Trophoblast cell (in vitro differentiated cells and primary cell): ENCODE results near the gene SYNJ2.

Experiments
- DNase-seq, 2 donors: peaks; one replicate each; pipeline ENCODE4 v3.0.0-alpha.2; 2016
- H2AFZ ChIP-seq: 2 replicates; pipeline ENCODE4 v1.6.1; 2013; ENCODE audit warnings: low read length, moderate library complexity, mild to moderate bottlenecking; ENCODE audit not compliant: insufficient read depth, poor library complexity
- H2AK5ac ChIP-seq: 2 replicates; pipeline ENCODE4 v1.6.1; 2013; ENCODE audit warnings: mild to moderate bottlenecking, low read length
- H2BK120ac ChIP-seq: 2 replicates; pipeline ENCODE4 v1.6.1; 2013; ENCODE audit warnings: low read length, mild to moderate bottlenecking, moderate library complexity; ENCODE audit not compliant: insufficient read depth, poor library complexity
- H2BK12ac ChIP-seq: 2 replicates; pipeline ENCODE4 v1.6.1; 2013; ENCODE audit warnings: mild to moderate bottlenecking, low read length, moderate library complexity
- H2BK5ac ChIP-seq: 2 replicates; pipeline ENCODE4 v1.6.1; 2013; ENCODE audit warnings: low read length, low read depth, moderate library complexity, mild to moderate bottlenecking; ENCODE audit not compliant: poor library complexity
- H3K14ac ChIP-seq: 2 replicates; pipeline ENCODE4 v1.6.1; 2013; ENCODE audit warnings: mild to moderate bottlenecking, low read length
- H3K18ac ChIP-seq: 2 replicates; pipeline ENCODE4 v1.6.1; 2013; ENCODE audit warnings: mild to moderate bottlenecking, low read length
- H3K23ac ChIP-seq: 2 replicates; pipeline ENCODE4 v1.6.1; 2013; ENCODE audit warnings: low read length
- H3K27ac ChIP-seq: 2 replicates; pipeline ENCODE4 v1.5.1; 2013; ENCODE audit warnings: low read depth, mild to moderate bottlenecking, inconsistent platforms, low read length, moderate library complexity
- H3K27me3 ChIP-seq: 2 replicates; pipeline ENCODE4 v1.6.1; 2013; ENCODE audit warnings: inconsistent platforms, mild to moderate bottlenecking, low read length, moderate library complexity; ENCODE audit not compliant: insufficient read depth
- H3K36me3 ChIP-seq, 2 experiments: 1 replicate in 1 of 2; 2 replicates in 1 of 2; pipeline ENCODE4 v1.6.1; 2013; ENCODE audit warnings: low read length in 2 of 2, mild to moderate bottlenecking in 2 of 2, moderate library complexity in 1 of 2; ENCODE audit not compliant: insufficient read depth in 2 of 2, control insufficient read depth in 1 of 2
- H3K4ac ChIP-seq: 2 replicates; pipeline ENCODE4 v1.6.1; 2013; ENCODE audit warnings: low read depth, mild to moderate bottlenecking, low read length, moderate library complexity
- H3K4me1 ChIP-seq, 2 experiments: 1 replicate in 1 of 2; 2 replicates in 1 of 2; pipeline ENCODE4 v1.6.1; 2013; ENCODE audit warnings: low read length in 2 of 2, mild to moderate bottlenecking in 2 of 2, moderate library complexity in 1 of 2; ENCODE audit not compliant: insufficient read depth in 2 of 2, control insufficient read depth in 1 of 2
- H3K4me2 ChIP-seq: 2 replicates; pipeline ENCODE4 v1.6.1; 2013; ENCODE audit warnings: inconsistent platforms, mild to moderate bottlenecking, low read length, moderate library complexity
- H3K4me3 ChIP-seq: 2 replicates; pipeline ENCODE4 v1.5.1; 2013; ENCODE audit warnings: mild to moderate bottlenecking, low read depth, low read length, inconsistent platforms
- H3K79me1 ChIP-seq: one replicate; pipeline ENCODE4 v1.6.1; 2013; ENCODE audit warnings: low read length
- H3K79me2 ChIP-seq: 2 replicates; pipeline ENCODE4 v1.6.1; 2013; ENCODE audit warnings: low read length, mild to moderate bottlenecking; ENCODE audit not compliant: control insufficient read depth, insufficient read depth, poor library complexity
- H3K9ac ChIP-seq: 2 replicates; pipeline ENCODE4 v1.6.1; 2013; ENCODE audit warnings: mild to moderate bottlenecking, low read length
- H3K9me3 ChIP-seq: 2 replicates; pipeline ENCODE4 v1.6.1; 2013; ENCODE audit warnings: low read depth, mild to moderate bottlenecking, control low read depth, inconsistent platforms, low read length; ENCODE audit not compliant: insufficient read depth
- H4K12ac ChIP-seq: 2 replicates; pipeline ENCODE4 v1.6.1; 2013; ENCODE audit warnings: low read depth, mild to moderate bottlenecking, low read length, moderate library complexity
- H4K8ac ChIP-seq: 2 replicates; pipeline ENCODE4 v1.6.1; 2013; ENCODE audit warnings: low read depth, mild to moderate bottlenecking, low read length, moderate library complexity
- H4K91ac ChIP-seq: one replicate; pipeline ENCODE4 v1.6.1; 2013; ENCODE audit warnings: low read depth, mild to moderate bottlenecking, low read length, moderate library complexity
- WGBS: extraction: QIAGEN DNeasy Blood & Tissue Kit; methylation state at CpG from one replicate; pipeline ENCODE4 v1.1.7; 2013; ENCODE audit warnings: missing lambda C conversion rate; ENCODE audit not compliant: insufficient read length, insufficient coverage; ENCODE audit errors: extremely low coverage; 5-methylcytosine and 5-hydroxymethylcytosine counted together

The SYNJ2 gene

DNA sequence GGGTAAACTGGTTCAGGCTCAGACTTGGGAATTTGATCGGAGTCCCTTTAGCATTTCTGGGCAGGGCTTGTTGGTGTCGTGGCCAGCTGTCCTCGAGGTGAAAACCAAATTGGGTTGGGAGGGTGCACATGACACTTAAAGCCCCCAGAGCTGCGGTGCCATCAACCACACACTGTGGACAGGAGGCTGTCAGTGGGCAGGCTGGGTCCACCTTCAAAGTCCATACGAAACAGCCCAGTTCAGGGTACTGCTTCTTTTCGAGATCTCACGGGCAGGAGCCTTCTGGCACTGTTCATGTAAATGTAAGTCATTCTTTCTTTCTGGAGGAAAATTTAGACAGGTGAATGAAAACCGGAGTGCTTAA lies 7.0 kb downstream of the SYNJ2 start:
- Histone ChIP-seq H3K36me3 (no peaks in the 10 kb centered on the region), H2BK5ac (no peak overlapping the region), H4K8ac (no peak overlapping the region), H3K79me2 (peaks cover 20% of the 10 kb centered on the region), H3K79me1 (peaks cover 8% of the 10 kb centered on the region), H3K18ac (no peak overlapping the region), H3K14ac (no peak overlapping the region), H3K4me3 (no peak overlapping the region), H3K9me3 (no peaks in the 10 kb centered on the region), H2BK120ac (no peak overlapping the region), H3K23ac (no peak overlapping the region), H3K4me1 (peaks cover 27 to 33% of the 10 kb centered on the region in 2 experiments), H4K91ac (peak overlapping the region; percentile 3), H3K9ac (no peak overlapping the region), H3K27ac (no peak overlapping the region), H3K4me2 (no peak overlapping the region), H2AFZ (no peak overlapping the region), H2BK12ac (peak overlapping the region; percentile 45), H3K27me3 (no peaks in the 10 kb centered on the region), H2AK5ac (no peak overlapping the region), H4K12ac (no peak overlapping the region), H3K4ac (peak overlapping the region; percentile 57)
- no CpG with 5 or more reads among the region's 8 CpGs for WGBS
- no peak for DNase-seq

DNA sequence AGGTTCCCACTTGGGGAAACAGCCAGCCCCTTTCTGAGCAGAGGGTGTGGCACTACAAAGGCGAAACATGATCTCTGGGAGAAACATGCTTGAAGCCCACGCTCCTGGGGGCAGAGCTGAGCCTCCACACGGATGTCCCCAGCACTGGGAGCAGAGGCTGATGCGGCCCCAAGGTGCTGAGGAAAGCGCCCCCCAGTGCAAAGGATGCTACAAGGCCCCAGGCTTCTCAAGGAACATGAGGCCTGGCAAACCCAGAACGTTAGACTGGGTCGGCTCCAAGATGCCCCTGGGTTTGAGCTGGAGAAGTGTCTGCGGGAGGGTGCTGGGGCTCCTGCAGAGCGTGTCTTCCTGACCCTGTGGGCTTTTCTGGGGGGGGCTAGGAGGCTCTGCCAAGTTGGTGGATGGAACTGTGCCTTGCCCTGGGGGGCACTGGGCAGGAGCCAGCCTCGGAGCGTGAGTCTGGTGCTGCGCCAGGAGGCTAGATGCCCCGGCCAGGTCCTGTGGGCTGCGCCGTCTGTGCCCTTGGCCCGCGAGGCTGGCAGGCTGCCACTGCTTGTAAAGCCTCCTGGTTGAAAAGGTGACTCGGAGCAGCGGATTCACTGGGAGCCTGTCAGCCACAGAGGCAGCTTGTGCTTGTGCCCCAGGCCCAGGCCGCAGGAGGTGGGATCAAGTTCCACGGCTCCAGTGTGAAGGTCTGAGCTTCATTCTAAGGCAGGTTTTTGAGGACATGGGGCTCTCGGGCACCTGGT lies 8.1 kb downstream of the SYNJ2 start:
- Histone ChIP-seq H3K27me3 (no peaks in the 10 kb centered on the region), H3K18ac (peak overlapping the region; percentile 24), H4K12ac (no peak overlapping the region), H3K27ac (no peak overlapping the region), H3K9ac (no peak overlapping the region), H4K91ac (no peak overlapping the region), H3K9me3 (no peaks in the 10 kb centered on the region), H3K4me3 (no peak overlapping the region), H2AK5ac (no peak overlapping the region), H2BK5ac (no peak overlapping the region), H3K4me2 (no peak overlapping the region), H2BK12ac (no peak overlapping the region), H4K8ac (no peak overlapping the region), H3K4ac (peak overlapping the region; percentile 42), H3K4me1 (peaks cover 35 to 38% of the 10 kb centered on the region in 2 experiments), H3K23ac (no peak overlapping the region), H3K79me1 (peaks cover 7% of the 10 kb centered on the region), H2BK120ac (no peak overlapping the region), H3K14ac (peak overlapping the region; percentile 21), H3K36me3 (no peaks in the 10 kb centered on the region), H3K79me2 (peaks cover 26% of the 10 kb centered on the region), H2AFZ (no peak overlapping the region)
- DNase-seq = no peak
- no CpG with 5 or more reads among the region's 22 CpGs for WGBS

DNA sequence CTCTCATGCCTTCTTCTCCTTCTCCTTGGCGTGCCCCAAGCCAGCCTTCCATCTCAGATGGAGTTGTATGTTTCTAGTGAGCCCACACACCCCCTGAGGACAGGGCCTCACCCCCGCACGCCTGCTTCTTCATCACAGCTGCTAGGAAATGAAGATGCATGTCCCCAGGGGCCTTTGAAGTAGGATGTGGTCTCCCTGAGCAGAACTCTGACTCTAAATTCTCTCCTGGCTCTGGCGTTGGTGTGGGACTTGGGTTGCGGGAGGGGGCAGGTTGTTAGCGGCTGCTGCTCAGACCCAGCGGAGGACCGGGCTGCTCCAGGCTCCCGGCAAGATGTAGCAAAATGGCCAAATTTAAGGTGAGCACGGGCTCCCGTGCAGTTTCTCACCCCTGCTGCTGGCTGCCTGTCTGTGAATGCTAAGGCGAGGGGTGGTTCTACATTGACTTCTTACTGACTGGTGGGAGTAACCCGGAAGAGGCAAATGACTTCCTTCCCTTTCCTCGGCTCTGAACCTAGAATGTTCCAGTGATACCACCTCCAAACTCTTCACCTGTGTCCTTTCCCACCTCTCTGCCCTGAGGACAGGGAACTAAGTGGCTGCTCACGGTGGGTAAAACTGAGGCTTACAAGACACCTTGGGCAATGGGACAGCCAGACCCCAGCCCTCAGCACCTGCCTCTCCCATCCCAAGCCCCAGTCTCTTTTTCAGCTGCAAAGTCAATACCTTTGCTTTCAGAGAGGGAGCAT lies 8.8 kb downstream of the SYNJ2 start:
- no peak overlapping the region for H2AK5ac ChIP-seq
- H3K4me3 ChIP-seq = no peak overlapping the region
- no peak overlapping the region for H2BK12ac ChIP-seq
- no peak overlapping the region for H3K14ac ChIP-seq
- peak overlapping the region; percentile 32 for H3K4ac ChIP-seq
- no peaks in the 10 kb centered on the region for H3K27me3 ChIP-seq
- H4K91ac ChIP-seq = no peak overlapping the region
- H3K36me3 ChIP-seq = no peaks in the 10 kb centered on the region
- H3K4me1 ChIP-seq = peaks cover 31 to 35% of the 10 kb centered on the region in 2 experiments
- peaks cover 6% of the 10 kb centered on the region for H3K79me1 ChIP-seq
- no CpG with 5 or more reads among the region's 15 CpGs for WGBS
- H3K18ac ChIP-seq = no peak overlapping the region
- H2AFZ ChIP-seq = no peak overlapping the region
- H4K8ac ChIP-seq = no peak overlapping the region
- no peaks in the 10 kb centered on the region for H3K9me3 ChIP-seq
- H3K23ac ChIP-seq = no peak overlapping the region
- H3K9ac ChIP-seq = no peak overlapping the region
- no peak overlapping the region for H3K27ac ChIP-seq
- no peak overlapping the region for H2BK120ac ChIP-seq
- no peak overlapping the region for H3K4me2 ChIP-seq
- H2BK5ac ChIP-seq = no peak overlapping the region
- H3K79me2 ChIP-seq = peaks cover 27% of the 10 kb centered on the region
- no peak overlapping the region for H4K12ac ChIP-seq
- no peak for DNase-seq

DNA sequence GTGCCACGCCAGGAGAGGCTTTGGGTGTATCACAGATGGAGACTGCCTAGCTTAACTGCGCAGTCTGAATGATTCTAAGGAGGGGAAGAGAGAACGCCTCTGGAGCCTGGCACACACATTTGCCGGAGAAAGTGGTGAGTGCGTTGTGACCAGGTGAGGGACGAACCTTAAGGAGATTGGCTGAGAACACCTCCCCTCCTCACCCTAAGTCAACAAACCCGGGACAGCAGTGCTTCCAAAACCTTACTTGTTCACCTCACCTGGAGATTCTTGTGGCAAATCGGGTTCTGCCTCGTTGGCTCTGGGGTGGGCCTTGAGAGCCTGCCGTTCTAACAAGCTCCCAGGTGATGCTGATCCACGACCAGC lies 9.4 kb downstream of the SYNJ2 start:
- Histone ChIP-seq H3K9me3 (no peaks in the 10 kb centered on the region), H3K18ac (no peak overlapping the region), H3K27me3 (no peaks in the 10 kb centered on the region), H2AK5ac (no peak overlapping the region), H4K8ac (no peak overlapping the region), H2BK12ac (no peak overlapping the region), H4K12ac (no peak overlapping the region), H3K79me1 (peaks cover 3% of the 10 kb centered on the region), H3K9ac (no peak overlapping the region), H3K4me1 (peaks cover 28 to 31% of the 10 kb centered on the region in 2 experiments), H2BK120ac (no peak overlapping the region), H4K91ac (no peak overlapping the region), H3K79me2 (peaks cover 28% of the 10 kb centered on the region), H2AFZ (no peak overlapping the region), H2BK5ac (no peak overlapping the region), H3K14ac (no peak overlapping the region), H3K36me3 (no peaks in the 10 kb centered on the region), H3K4ac (no peak overlapping the region), H3K4me2 (no peak overlapping the region), H3K27ac (no peak overlapping the region), H3K23ac (no peak overlapping the region), H3K4me3 (no peak overlapping the region)
- DNase-seq = no peak
- no CpG with 5 or more reads among the region's 11 CpGs for WGBS
